ENCODE results near the gene CDHR4.

DNA sequence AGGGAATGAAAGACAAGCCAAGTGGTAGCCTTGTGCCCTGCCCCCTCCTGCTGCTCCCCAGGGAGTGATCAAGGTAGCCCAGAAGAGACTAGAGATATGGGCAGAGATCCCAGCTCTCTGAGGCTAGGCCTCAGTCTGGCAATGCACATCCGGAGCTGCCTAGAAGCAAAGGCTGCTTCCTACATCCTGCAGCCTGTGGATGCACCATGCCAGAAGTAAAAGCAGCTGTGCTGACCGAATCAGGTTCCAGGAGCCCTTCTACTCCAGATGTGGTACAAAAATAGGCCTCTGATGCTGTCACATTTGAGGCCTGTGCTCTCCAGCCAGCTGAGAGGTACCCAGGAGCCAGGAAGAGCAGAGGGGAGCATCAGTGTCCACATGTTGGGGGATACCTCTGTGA, 40.7 kb upstream of the CDHR4 start:
- no peak for TF ChIP-seq EZH2 (IDR thresholded peaks at IDR 0.05; ENCODE audit: borderline replicate concordance, insufficient read depth, low read depth, low read length, poor library complexity, severe bottlenecking)
- TF ChIP-seq, protein P1, sequence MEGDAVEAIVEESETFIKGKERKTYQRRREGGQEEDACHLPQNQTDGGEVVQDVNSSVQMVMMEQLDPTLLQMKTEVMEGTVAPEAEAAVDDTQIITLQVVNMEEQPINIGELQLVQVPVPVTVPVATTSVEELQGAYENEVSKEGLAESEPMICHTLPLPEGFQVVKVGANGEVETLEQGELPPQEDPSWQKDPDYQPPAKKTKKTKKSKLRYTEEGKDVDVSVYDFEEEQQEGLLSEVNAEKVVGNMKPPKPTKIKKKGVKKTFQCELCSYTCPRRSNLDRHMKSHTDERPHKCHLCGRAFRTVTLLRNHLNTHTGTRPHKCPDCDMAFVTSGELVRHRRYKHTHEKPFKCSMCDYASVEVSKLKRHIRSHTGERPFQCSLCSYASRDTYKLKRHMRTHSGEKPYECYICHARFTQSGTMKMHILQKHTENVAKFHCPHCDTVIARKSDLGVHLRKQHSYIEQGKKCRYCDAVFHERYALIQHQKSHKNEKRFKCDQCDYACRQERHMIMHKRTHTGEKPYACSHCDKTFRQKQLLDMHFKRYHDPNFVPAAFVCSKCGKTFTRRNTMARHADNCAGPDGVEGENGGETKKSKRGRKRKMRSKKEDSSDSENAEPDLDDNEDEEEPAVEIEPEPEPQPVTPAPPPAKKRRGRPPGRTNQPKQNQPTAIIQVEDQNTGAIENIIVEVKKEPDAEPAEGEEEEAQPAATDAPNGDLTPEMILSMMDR (IDR thresholded peaks at IDR 0.05) = no peak

Data from B cell (primary cell).